Erythroblast (primary cell): ENCODE data around the gene HAGH.

Experiments
- DNase-seq, 2 experiments: peaks; one replicate each; lab custom pipeline; 2025; lab: John Stamatoyannopoulos, UW
- GATA1 ChIP-seq: IDR thresholded peaks from 2 replicates; pipeline ENCODE4 v1.6.1; 2011; ENCODE audit warnings: low read depth, mild to moderate bottlenecking, control low read depth, low read length, moderate library complexity
- POLR2A ChIP-seq: IDR thresholded peaks from 2 replicates; pipeline ENCODE4 v1.6.1; 2011; ENCODE audit warnings: mild to moderate bottlenecking, low read length

Gene HAGH

DNA sequence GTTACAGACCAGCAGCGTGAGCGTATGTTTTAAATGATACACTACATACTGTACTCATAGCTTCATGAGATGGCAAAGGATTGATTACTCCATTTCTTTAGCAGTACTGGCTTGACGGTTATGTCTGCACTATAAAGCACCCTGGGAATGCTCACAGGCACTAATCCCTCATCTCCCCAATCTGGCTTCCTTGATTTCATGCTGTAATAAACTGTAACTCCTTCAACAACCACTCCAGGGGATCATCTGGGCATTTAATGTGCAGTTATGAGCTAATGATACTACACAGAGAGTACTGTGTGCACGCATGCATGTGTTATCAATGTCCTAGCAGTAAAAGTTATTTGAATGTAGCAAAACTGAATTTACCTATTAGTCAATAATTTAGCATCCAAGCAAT, 25.2 kb upstream of the HAGH start:
- TF ChIP-seq GATA1 (no peak), POLR2A (no peak)
- DNase-seq = no peak

DNA sequence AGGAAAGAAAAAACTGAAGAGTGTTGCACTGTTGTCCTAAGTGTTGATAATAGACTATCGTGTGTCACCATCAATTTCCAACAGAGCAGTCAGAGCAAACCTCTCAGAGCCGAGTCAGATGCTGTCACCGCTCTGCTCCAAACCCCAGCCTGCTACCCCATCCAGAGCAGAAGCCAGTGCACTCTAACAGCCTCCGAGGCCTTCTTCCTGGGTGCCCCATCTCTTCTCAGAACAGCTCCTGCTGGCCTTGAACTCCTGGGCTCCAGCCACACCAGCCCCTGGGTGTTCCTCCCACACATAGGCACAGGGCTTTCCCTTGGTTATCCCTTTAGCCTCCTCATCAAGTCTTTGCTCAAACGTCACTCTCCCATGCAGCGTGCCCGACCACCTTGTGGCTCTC, 24.4 kb upstream of the HAGH start:
- TF ChIP-seq GATA1 = no peak
- no peak for TF ChIP-seq POLR2A

DNA sequence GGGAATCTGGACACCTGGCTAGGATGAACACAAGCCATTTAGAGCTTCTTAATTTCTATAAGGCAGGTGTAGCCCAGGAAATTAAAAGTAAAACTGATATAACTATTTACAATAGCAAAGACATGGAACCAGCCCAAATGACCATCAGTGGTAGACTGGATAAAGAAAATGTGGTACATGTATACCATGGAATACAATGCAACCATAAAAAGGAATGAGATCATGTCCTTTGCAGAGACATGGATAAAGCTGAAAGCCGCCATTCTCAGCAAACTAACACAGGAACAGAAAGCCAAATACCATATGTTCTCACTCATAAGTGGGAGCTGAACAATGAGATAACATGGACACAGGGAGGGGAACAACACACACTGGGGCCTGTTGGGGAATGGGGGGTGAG, 19.8 kb upstream of the HAGH start:
- no peak for DNase-seq
- TF ChIP-seq POLR2A = no peak
- TF ChIP-seq GATA1 = no peak

More for the DNA sequence above, 24.4 kb upstream of the HAGH start:
- no peak for DNase-seq

DNA sequence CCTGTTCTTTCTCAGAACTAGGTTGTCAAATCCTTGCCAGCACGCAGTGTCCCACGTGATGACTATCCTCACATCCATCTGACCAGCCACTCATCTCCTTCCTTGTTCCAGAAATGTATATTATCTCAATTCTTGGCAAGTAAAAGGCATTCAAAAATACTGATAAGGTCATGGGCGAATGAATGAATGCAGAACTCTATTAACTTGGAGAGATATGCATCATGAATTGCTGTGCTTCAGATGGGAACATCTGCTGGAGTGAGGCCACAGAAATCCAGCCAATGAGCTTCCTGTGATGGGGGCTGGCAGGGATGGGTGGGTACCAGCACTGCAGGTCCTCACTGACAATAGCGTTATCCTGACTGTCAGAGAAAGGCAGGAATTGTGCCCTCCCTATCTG, 19.4 kb upstream of the HAGH start:
- no peak for TF ChIP-seq GATA1
- TF ChIP-seq POLR2A = no peak
- DNase-seq = no peak

DNA sequence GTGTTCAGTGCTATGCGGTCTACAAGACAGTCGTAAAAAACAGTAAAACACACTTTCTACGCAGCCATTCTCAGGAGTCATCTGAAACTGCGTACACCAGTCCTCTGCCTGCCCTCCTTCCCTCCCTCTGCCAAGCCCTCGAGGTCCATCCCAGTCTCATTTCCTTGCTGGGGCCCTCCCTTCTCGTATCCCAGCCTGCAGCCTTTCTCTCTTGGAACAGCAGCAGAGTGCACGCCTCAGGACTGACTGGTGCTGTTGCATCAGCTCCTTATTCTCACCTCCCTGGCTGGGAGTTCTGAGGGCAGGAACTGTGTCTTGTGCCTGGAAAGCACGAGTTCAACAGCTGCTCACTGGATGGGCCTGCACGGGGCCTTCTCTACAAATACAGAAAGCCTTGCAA, 12.9 kb upstream of the HAGH start:
- no peak for DNase-seq
- TF ChIP-seq GATA1 = no peak
- TF ChIP-seq POLR2A = no peak

DNA sequence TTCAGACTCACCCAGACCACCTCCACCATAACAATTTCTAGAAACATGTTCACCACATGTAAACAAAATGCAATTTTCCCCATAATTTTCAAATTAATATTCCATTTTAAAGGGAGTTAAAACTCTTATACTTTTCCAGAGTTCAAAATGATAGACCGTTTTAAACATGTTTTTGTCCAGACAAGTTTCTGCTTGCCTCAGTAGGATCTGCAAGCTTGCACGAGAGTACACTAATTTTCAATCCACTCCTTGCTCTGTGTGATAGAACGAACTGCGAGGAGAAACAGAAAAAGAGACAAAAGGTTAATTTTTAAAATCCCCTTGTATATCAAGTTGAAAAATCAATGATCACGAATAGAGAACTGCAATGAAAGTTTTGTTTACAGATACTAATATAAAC, 7.5 kb upstream of the HAGH start:
- TF ChIP-seq POLR2A (no peak), GATA1 (no peak)
- DNase-seq = no peak

DNA sequence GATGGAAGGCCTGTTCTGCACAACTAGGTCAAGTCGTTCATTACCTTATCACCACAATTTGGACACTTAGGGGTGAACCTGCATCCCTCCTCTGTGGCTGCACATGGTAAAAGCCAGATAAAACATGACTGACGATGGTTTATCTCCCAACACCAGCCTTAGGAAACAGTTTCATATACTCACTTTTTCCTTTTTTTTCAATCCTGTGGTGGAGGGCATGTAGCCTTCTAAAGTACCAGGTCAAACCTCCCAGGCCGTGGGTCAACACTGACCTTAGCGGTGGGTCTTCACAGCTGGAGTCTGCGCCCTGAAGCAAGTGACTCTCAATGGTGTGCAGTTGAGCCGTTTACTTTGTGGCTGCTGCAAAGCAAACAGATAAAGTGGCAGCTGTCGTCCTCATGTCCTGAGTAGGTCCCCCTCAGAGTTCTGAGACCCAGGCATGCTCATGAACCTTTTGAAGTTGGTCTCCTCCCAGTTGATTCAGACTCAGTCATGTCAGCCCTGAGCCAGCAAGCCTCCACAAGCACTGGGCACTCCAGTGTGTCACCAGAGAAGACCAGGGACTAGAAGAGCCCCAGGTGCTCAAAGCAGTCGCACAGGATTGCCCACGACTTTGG, 6.3 kb upstream of the HAGH start:
- DNase-seq = peak; percentile 89 to 97
- TF ChIP-seq POLR2A = peak; percentile 68
- TF ChIP-seq GATA1 = peak; percentile 68

DNA sequence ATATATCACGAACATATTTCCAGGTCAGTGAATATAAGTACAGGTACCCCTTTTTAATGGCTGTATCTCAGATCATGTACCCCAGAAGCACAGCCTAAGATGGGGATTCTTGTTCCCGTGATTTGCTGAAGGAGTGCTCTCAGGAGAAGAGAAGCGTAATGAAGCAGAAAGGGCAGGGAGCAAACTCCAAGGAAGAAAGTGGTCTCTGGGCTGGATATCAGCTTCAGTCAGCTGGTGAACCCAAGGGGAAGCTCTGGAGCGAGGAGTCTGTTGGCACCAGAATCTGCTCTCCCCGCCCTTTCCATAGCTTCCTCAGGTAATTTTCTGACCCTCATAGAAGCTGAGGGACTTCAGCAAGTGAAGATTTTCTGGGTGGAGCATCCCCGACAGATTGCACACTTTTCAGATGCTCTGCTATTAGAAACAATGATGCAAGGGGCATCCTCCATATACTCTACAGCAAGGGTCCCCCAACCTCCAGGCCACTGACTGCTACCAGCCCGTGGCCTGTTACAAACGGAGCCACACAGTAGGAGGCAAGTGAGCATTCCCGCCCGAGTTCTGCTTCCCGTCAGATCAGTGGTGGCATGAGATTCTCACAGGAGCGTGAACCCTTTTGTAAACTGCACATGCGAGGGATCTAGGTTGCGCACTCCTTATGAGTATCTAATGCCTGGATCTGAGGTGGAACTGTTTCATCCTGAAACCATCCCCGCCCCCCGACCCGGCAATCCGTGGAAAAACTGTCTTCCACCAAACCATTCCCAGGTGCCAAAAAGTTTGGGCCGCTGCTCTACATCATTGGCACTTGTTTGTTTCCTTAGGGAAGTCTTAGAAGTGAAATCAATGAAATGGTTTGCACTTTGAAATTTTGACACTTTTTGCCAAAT, 4.8 kb upstream of the HAGH start:
- no peak for DNase-seq
- no peak for TF ChIP-seq GATA1
- TF ChIP-seq POLR2A = no peak

DNA sequence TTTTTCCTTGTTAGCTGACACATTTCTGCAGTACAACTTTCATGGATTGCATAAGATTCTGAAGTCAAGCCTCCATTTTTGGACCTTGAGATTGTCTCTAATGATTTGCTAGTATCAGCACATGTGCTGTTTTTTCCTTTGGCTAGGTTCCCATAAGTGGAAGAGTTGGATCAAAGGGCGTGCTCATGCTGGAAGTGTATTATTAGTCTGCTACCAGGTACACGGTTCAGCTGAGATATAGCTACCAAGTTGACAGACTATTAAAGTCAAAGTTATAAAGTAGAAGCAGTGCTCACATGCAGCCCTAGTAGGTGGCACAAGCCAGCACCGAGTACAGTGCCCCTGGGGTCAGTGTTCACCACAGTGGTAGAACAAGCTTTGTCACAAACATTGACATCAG, 3.6 kb upstream of the HAGH start:
- TF ChIP-seq GATA1 (no peak), POLR2A (no peak)
- DNase-seq = no peak

DNA sequence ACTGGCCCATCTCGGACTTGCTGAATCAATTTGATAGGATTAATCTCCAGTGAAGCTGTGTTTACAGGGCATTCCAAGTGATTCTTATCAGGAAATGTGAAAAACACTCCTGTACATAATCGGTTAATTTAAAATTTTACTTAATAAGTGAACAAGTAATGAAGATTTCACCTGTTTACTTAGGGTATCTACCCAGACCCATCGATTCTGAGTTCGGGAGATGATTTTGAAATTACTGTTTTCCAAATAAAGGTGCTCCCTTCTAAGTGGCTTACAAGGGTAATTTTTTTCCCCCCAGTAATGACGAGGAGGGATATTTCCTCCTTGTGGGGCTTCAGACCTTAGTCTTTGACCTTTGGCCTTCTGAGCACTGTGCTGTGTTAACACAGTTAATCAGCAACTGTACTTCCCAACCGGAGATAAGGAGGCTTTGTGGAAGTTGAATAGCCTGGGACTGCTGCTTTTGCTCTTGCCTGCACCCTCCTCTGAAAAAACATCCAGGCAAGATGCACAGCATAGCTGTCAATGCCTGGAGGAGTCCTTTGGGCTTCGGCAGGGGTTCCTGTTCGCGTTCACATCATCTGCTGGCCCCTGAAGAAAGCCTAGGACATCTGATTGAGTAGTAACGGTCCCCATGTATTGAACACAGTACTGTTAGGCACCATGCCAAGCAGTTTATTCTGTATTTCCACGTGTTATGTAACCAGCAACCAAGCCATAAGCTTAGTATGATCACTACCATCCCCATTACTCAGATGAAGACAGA, 2.2 kb upstream of the HAGH start:
- no peak for DNase-seq
- TF ChIP-seq GATA1 = no peak
- TF ChIP-seq POLR2A = no peak

DNA sequence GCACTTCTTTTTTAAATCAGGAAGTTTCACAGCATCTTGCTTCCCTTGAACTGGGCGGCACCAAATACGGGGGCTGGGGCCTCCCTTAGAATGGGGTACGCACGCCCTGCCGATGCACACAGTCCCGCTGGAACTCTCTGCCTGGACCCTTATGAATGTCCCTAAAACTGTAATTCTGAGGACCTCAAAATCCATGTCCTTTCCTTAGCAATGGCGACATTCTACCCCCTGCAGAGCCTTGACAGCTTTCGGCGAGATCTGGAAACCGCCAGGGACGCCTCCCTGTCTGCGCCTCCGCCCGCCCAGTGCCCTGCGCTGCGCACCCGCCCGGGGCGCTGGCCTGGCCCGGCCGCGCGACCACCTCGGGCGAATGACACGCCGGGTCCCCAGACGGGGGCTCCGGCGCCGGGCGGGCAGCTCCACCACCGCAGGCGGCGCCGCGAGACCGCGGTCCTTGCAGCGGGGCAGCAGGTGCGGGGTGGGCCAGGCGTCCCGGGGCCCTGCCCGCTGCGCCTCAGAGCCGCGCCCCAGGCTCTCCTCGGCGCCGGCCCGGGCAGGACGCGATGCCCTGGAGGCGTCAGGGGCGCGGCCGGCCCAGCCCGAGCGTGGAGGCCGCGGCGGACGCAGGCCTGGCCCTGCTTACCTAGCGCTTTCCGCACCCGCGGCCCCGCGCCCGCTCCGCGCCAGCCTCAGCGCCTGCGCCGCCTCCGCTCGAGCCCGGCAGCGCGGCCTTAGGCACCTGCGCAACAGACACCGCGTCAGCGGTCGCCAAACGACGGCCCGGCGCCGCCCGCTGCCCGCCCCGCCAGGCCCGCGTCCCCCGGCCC, 548 bp downstream of the HAGH start:
- DNase-seq = peak; percentile 90 to 93
- TF ChIP-seq POLR2A (no peak), GATA1 (no peak)

DNA sequence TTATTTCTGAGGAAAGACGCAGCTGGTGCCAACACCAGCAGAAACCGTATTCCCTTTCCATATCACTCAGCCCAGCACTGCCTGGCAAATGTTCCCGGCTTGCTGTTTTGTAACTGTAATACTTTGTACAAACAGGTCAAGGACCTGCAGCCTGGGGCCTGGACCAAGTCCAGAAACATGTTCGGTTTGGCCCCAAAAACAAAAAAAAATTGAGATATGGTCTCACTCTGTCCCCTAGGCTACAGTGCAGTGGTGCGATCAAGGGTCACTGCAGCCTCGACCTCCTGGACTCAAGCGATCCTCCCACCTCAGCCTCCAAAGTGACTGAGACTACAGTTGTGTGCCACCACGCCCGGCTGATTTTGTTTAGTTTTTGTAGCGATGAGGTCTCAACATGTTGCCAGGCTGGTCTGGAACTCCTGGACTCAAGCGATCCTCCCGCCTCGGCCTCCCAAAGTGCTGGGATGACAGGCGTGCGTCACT, 1.2 kb downstream of the HAGH start:
- no peak for DNase-seq

DNA sequence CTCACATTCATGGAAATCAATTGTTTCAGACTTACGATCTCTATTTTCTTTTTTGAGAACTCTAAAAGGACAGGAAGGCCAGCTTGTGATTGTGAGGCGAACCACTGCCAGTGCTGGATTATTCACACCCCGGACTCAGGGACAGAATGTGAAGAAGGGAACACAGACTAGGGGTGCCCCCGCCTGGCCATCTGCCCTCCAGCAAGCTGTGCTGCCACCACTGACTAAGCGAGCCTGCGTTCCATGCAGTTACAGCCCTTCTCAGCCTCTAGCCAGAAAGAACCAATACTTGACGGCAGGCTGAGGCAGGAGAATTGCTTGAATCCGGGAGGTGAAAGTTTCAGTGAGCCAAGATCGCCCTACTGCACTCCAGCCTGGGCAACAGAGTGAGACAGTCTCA, 2.8 kb downstream of the HAGH start:
- no peak for TF ChIP-seq POLR2A
- TF ChIP-seq GATA1 = no peak
- DNase-seq = peak; percentile 70 to 77

More for the DNA sequence above, 1.2 kb downstream of the HAGH start:
- no peak for TF ChIP-seq GATA1
- no peak for TF ChIP-seq POLR2A

DNA sequence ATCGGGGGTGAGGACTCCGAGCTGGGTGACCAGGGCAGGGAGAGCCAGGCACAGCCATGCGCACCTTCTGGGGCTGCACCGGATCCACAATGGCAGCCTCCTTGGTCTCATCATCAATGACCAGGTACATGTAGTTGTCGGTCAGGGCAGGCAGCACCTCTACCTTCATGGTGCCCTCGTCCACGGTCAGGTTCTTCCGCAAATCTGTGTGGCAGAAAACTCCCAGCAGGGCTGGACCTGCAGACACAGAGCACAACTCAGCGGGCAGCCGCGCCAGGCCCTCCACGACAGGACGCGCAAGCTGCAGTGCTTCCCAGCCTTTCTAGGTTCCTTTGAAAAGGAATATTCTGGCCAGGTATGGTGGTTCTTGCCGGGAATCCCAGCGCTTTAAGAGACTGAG, 3.8 kb downstream of the HAGH start:
- no peak for DNase-seq
- TF ChIP-seq GATA1 (no peak), POLR2A (no peak)
